C4-2B (cell line): ENCODE results near the gene NUCB1.

ENCODE experiments used
- ZFX ChIP-seq: fragments of 450-650 bp; IDR thresholded peaks from 2 replicates; pipeline ENCODE4 v1.6.1; 2017
- TF ChIP-seq, protein P1 (sequence below): fragments of 450-650 bp; conservative IDR thresholded peaks from 2 replicates; pipeline ENCODE4 v1.5.1; 2017; ENCODE audit warnings: mild to moderate bottlenecking

DNA sequence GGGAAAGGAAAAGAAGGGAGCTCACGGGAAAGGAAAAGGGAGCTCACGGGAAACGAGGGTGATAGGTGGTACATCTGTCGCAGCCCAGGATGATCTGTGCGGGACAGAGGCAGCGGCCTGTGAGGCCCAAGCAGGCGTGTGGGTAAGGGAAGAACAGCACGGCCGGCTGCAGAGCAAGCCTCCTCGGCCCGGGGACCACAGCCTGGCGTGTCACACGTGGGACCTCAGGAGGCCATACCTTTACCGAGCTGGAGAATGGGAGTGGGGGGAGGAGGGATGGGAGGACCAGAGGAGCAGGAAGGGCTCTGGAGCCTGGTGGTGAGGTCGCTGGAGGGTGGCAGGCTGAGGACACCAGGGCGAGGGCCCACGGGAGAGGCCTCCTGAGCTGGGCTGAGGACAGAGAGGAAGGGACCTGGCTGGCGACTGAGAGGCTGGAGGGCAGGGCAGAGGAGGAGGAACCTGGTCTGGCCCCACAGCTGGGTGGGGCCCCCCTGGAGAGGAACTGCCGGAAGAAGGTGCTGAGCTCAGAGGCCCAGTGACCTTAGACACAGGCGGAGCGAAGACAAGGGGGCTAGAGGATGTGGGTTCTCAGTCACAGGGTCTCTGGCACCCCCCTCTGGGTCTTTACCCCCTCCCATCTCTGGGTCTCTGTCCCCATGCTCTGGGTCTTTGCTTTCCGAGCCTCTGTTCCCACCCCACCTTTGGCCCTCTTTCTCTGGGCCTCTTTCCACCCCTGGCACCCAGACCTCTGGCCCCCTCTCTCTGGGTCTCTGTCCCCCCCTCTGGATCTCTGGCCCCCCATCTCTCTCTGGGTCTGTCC lies 62.1 kb downstream of the NUCB1 start:
- TF ChIP-seq, protein P1, sequence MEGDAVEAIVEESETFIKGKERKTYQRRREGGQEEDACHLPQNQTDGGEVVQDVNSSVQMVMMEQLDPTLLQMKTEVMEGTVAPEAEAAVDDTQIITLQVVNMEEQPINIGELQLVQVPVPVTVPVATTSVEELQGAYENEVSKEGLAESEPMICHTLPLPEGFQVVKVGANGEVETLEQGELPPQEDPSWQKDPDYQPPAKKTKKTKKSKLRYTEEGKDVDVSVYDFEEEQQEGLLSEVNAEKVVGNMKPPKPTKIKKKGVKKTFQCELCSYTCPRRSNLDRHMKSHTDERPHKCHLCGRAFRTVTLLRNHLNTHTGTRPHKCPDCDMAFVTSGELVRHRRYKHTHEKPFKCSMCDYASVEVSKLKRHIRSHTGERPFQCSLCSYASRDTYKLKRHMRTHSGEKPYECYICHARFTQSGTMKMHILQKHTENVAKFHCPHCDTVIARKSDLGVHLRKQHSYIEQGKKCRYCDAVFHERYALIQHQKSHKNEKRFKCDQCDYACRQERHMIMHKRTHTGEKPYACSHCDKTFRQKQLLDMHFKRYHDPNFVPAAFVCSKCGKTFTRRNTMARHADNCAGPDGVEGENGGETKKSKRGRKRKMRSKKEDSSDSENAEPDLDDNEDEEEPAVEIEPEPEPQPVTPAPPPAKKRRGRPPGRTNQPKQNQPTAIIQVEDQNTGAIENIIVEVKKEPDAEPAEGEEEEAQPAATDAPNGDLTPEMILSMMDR, result no peak
- TF ChIP-seq ZFX, result no peak
